HPDE6-E6E7 (cell line): ENCODE data around the gene RHBDF2.
A peak's percentile ranks its signal among the peaks of the same experiment; 100 is the strongest.

Experiments used
- DNase-seq: peaks from one replicate; pipeline ENCODE4 v3.0.0; 2011; ENCODE audit warnings: missing footprints; ENCODE audit errors: extremely low spot score

The RHBDF2 gene

GRCh38 chr17:76501018-76501826, at the start of gene RHBDF2:
RHBDF2 (minus strand) TSS chr17:76501423; CDS start chr17:76481524, 19,899 bp downstream.
- peak; percentile 89 for DNase-seq

GRCh38 chr17:76549539-76549938, 48.3 kb upstream of the RHBDF2 start:
- DNase-seq, result no peak

- DNase-seq, result no peak
Measured at GRCh38 chr17:76549215-76549518, 47.9 kb upstream of the RHBDF2 start.

GRCh38 chr17:76548378-76549214, 47.4 kb upstream of the RHBDF2 start:
- DNase-seq, result no peak

- DNase-seq, result no peak
Measured at GRCh38 chr17:76547642-76548202, 46.5 kb upstream of the RHBDF2 start.

- no peak for DNase-seq
Measured at GRCh38 chr17:76547183-76547641, 46.0 kb upstream of the RHBDF2 start.

GRCh38 chr17:76546556-76547182, 45.4 kb upstream of the RHBDF2 start:
- no peak for DNase-seq

- DNase-seq, result no peak
Measured at GRCh38 chr17:76545918-76546555, 44.8 kb upstream of the RHBDF2 start.

GRCh38 chr17:76544546-76545365, 43.5 kb upstream of the RHBDF2 start:
- no peak for DNase-seq

GRCh38 chr17:76543826-76544545, 42.8 kb upstream of the RHBDF2 start:
- DNase-seq, result no peak

- no peak for DNase-seq
Measured at GRCh38 chr17:76543482-76543825, 42.2 kb upstream of the RHBDF2 start.

- no peak for DNase-seq
Measured at GRCh38 chr17:76542984-76543383, 41.8 kb upstream of the RHBDF2 start.

- DNase-seq, result no peak
Measured at GRCh38 chr17:76542566-76542971, 41.3 kb upstream of the RHBDF2 start.

GRCh38 chr17:76541739-76542454, 40.7 kb upstream of the RHBDF2 start:
- DNase-seq, result no peak

- DNase-seq, result peak; percentile 97
Measured at GRCh38 chr17:76540381-76541300, 39.4 kb upstream of the RHBDF2 start.

GRCh38 chr17:76539631-76540271, 38.5 kb upstream of the RHBDF2 start, which contains the start of gene PRCD:
PRCD (plus strand) TSS chr17:76540044; CDS start chr17:76540142, 98 bp downstream.
- no peak for DNase-seq

- DNase-seq, result no peak
Measured at GRCh38 chr17:76538941-76539570, 37.8 kb upstream of the RHBDF2 start.
